Hematopoietic multipotent progenitor cell (in vitro differentiated cells): Measurements from ENCODE around the gene FBXO34. TPM values are rescaled to one million over a fixed set of nuclear protein-coding genes. Genes with fewer than 3 reads are reported as not detected.
A peak's percentile ranks its signal among the peaks of the same experiment; 100 is the strongest.

Source experiments
- DNase-seq, 3 donors: peaks; one replicate each; pipeline ENCODE4 v3.0.0-alpha.2; 2011 to 2015; ENCODE audit warnings: low read depth in 2 of 3, low spot score in 2 of 3
- total RNA-seq: library from RNA; depleted of rRNA; stranded (reverse); fragments of >200 nt; gene quantifications from one replicate; pipeline ENCODE4 v1.2.3, GENCODE V29; 2012

FBXO34 gene, protein sequence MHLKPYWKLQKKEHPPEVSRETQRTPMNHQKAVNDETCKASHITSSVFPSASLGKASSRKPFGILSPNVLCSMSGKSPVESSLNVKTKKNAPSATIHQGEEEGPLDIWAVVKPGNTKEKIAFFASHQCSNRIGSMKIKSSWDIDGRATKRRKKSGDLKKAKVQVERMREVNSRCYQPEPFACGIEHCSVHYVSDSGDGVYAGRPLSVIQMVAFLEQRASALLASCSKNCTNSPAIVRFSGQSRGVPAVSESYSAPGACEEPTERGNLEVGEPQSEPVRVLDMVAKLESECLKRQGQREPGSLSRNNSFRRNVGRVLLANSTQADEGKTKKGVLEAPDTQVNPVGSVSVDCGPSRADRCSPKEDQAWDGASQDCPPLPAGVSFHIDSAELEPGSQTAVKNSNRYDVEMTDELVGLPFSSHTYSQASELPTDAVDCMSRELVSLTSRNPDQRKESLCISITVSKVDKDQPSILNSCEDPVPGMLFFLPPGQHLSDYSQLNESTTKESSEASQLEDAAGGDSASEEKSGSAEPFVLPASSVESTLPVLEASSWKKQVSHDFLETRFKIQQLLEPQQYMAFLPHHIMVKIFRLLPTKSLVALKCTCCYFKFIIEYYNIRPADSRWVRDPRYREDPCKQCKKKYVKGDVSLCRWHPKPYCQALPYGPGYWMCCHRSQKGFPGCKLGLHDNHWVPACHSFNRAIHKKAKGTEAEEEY
- total RNA-seq: 19.4 TPM

DNA sequence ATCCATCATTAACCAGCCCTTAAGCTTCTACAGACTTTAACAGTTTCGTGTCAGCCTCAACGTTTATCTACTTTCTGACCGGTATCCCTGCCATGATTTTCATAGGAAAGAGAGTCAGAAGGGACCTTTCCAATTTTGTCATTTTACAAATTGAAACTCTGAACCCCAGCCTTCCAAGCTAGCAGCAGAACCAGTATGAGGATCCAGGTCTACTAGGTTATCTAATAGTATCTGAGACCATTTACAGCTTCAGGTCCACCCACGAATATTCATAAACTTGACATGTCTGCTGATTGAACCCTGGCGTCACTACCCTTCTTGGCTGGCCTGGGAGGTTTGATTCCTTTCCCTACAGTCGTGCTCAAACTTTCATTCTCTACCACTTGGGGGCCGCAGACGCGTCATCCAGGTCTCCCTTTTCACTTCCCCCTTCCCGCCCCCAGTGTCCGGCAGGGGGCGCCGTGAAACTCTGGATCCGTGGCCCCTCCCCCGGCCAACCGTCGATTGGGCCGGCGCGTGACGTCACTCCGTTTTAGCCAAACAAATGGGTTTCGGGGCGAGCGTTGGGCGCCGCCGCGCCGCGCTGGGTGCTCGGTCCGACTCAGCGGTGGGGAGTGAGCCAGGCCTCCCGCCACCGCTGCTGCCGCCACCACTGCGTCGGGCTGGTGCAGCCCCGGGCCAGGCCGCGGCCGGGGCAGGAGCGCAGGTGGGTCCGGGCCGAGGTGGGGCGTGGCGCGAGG lies at the start of gene FBXO34:
Gene FBXO34, plus strand, starts transcription at position 590 of the 740 bp plus-strand sequence. CDS start 78,970 bp downstream, outside the sequence.
- peak; percentile 98 to 100 (median 99) for DNase-seq

DNA sequence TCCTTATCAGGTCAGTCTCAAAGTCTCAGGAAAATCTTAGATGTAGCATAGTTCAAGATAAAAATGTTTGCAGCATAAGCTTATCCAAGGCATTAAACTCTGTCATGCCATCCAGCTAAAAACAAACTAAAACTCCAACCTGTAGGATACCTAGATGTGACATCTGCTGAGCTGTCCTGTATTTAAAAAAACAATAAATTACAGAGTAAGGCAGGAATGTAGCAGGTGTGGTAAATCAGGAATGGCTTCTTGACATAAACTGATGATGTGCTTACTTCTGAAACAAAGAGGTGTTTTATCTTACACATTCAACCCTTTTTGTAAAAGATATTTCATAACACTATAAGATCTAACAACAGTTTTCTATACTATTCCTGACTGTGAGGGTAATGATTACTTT lies 49.3 kb upstream of the FBXO34 start:
- no peak for DNase-seq

DNA sequence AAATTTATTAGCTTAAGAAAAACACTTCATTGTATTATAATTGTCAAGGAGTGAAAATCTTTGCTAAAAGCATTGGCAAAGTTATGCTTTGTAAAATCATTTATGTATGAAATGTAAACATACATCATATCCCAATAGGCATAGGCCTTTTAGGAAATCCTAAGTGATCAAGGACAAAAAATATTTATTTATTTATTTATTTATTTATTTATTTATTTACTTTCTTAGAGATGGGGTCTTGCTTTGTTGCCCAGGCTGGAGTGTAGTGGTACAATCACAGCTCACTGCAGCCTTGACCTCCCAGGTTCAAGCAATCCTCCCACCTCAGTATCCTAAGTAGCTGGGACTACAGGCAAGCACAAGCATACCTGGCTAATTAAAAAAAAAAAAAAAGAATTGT lies 47.9 kb upstream of the FBXO34 start:
- no peak for DNase-seq

DNA sequence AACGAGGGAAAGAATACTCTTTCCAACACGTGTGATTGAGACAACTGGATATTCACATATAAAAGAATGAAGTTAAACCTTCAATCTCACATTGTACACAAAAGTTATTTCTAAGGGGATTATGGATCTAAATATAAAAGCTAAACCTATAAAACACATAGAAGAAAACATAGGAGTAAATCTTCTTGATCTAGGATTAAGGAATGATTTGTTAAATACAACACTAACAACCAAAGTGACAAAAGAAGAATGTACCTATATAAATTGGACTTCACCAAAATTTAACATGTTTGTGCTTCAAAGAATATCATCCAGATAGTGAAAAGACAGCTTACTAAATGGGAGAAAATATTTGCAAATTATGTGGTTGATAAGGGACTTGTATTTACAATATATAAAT lies 43.0 kb upstream of the FBXO34 start:
- DNase-seq: no peak

DNA sequence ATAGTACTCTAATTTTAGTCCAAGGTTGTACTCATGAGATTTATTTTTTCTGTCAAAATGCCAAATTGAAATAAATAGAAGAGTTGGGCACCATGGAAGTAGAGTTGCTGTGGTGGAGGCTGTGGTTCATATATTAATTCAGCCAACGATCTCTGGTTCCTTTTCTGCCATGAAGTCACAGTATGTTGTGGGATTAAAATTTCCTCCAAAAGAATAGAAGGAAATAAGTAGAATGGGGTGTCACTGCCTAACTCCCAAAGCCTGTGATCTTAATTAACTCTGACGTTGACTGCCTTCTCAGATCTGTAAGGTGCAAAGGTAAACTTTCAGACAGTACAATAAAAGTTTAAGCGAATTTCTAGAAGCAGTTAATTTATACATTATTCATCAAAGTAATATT lies 37.6 kb upstream of the FBXO34 start:
- DNase-seq: no peak

DNA sequence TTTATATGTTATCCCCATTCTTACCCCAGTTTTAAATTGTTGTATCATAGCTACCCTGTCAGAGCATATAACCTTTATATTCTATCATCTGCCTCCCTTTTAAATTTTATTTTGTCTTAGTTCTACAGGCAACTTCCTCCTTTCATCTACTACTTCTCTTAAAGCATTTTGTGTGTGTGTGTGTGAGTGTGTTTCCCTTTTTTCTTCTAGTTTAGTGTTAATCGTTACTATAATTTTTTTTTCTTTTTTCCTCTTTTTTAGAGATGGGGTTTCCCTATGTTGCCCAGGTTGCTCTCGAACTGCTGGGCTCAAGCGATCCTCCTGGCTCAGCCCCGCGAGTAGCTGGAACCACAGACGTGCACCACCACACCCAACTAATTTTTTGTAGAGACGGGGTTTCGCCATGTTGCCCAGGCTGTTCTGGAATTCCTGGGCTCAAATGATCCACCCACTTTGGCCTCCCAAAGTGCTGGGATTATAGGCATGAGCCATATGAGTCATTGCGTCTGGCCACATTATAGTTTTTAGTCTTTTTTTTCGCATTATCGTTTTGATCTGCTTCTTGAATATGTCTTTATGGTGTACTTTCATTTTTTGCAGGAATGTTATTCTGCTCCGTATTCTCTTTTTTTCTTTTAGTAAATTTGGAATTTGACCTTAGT lies 33.1 kb upstream of the FBXO34 start:
- DNase-seq: peak in 2 of 3 donors; percentile 54 to 91

DNA sequence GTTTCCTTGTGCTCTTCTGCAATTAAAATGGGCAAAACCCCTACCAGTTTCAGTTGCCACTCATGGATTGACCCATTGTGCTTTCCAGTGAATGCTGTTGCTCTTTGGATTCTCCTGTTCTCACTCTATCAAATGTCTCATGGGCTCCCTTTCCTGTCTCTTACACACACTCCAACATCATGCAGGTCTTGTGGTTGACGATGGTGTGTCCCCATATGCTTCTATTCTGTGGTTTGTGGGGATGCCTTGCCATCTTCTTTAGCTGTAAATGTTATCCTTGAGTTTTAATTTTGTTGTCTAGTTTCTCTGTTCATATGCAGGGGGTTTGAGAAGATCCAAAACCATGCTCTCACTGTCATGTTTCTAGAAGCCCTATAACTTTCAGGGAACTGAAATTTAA lies 31.9 kb upstream of the FBXO34 start:
- DNase-seq: peak in 1 of 3 donors; percentile 22

DNA sequence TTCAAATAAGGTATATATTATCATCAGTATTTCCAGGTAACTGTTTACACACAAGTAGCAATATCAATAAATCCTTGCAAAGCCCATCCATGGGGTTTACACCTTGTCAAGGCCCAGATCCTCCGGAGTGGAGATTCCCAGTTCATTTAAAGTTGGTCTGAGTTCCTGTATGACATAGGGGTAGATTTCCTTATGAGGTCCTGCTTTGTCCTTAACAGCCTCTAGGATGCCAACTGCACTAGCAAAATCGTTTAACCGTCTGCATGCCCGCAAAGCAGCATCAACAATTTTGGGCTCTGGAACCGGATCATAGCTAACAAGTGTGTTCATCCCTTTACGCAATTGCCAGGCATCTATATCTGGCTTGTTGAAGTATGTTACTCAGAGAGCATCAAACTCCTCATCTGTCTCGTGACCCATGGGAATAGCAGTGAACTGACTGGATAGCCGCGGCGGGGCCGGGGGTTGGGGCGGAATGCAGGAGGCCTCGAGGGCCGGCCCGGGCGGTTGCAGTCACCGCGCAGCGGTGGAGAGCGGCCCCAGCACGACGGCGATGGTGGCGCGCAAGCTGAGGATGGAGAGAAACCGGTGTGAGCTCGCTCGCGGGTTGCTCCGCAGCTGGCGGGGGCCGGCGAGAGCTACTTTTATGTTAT lies 30.6 kb upstream of the FBXO34 start:
- DNase-seq: no peak

DNA sequence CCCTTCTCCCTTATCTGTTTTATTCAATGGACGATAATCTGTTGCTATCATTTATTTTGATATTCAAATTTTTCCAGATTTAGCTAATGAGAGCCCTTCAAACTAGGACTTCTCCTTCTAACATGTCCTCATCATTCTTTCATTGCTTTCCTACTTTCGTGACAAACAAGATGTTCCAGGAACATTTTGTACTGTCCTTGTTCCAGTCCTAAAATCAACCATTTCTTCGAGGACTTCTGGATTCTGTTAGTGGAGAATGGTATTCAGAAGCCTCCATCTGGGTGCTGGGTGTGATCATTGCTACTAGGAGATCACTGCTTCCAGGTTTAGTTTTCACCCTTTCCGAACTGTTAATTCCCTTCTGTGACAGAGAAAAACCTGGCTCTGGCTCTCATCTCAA lies 29.5 kb upstream of the FBXO34 start:
- no peak for DNase-seq

DNA sequence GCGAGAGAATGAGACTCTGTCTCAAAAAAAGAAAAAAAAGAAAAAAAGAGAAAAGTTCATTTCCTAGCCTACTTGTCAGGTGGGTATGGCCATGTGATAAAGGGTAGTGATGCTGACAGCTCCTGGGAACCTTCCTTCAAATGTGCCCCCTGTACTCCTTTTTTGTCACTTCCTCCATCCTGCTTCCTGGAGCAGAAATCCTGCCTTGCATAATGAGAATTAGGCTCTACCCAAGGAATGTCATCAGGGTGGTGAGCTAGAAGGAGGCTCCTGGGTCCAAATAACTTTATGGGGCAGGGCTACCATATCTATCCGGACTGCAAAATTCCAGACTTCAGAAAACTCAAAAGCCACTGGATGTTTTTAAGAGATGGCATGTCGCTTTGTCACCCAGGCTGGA lies 27.8 kb upstream of the FBXO34 start:
- DNase-seq: no peak

DNA sequence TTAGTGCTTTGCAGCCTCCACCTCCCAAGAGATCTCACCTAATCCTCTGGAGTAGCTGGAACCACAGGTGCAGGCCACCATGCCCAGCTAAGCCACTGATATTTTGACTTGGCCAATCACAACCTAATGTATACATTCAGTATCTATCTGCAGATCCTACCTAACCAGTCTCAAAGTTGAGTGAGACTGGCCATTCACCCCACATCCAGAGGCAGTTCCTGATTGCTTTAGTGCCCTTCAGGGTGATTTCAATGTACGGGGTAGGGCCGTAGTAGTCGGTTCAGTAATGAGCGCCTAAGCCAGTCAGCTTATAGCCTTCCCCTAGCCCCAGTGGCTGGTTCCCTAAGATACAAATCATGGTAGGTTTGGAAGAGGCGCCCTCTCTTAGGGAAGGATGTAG lies 27.4 kb upstream of the FBXO34 start:
- DNase-seq: no peak

DNA sequence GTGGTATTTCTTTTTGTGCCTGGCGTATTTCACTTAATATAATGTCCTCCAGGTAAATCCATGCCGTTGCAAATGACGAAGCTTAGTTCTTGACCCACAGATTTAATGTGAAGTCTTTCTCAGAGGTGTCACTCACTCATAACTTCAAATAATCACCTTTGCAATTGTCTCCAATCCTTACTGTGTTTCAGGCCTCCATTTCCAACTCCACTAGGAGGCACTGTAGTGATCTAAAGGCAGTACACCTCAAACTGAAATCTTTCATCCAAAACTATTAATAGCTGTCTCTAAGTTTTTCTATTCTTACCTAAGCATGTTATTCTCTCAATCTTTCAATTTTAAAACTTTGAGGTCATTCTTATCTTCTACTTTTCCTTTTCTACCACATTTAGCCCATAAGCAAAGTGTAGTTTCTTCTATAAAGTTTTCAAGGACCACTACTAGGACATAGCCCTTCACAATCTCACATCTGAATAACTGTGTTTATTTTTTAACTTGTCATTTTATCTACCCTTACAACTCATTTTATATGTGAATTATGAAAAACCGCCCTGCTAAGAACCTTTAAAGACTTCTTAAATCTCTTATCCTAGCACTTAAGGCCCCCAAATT lies 25.5 kb upstream of the FBXO34 start:
- peak in 2 of 3 donors; percentile 31 to 58 for DNase-seq

DNA sequence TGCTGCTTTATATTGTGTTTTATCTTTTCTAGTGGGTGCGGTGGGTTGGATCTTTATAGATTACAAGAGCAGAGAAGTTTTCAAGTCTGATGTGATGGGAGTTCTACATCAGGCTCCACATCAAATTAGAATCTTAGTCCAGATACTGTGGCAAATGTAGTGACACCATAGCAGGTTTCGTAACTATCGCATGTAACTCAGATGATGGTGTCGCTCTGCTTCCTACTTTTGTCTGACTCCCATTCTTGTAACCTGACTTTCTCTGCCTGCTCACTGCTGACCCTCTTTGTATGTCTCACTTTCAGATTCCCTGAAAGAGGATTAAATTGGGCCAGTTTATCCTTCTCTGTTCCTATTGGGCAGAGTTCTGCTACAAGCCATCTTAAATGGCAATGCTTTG lies 22.8 kb upstream of the FBXO34 start:
- DNase-seq: no peak

DNA sequence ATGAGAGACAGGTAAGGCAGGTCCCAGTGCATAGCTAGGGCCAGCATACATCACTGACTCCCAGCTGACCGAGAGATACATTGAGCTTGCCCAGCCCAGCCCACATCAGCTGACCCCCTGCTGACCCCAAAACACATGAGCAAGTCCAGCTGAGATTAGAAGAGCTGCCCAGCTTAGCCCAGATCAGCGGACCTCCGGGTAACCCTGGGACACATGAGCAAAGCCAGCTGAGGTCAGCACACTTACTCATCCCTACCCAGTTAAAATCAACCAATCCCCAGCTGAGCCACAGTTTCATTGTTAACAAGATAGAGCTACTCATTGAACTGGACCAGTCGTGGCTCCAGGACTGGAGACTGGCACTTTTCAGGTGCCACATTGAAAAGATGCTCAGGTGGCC lies 21.8 kb upstream of the FBXO34 start:
- DNase-seq: no peak

DNA sequence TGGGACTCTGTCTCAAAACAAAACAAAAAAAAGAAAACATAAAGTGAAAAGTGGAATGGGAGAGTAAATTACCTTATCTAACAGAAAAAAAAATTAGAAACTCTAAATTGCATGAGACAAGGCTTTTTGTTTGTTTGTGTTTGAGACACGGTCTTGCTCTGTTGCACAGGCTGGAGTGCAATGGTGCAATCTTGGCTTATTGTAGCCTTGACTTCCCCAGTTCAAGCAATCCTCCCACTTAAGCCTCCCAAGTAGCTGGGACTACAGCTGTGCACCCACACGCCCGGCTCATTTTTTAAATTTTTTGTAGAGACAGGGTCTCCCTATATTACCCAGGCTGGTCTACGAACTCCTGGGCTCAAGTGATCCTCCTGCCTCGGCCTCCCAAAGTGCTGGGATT lies 17.9 kb upstream of the FBXO34 start:
- DNase-seq: no peak

DNA sequence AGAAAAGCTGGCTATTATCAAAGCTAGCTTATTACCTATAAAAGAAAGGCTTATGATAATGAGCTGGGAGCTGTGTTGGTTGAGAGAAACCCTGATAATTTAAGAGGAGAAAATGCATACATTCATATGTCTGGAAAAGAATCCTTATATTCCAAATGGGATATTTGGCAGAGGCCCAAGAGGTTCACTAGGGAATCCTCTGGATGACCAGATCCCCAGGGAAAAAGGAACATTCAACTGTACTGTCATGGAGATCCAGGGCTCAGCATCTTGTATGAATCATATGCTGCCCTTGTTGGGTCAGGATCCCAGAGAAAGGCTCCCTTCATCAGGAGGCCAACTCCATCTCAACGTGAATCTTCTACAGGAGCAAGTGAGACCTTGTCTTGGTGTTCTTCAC lies 16.6 kb upstream of the FBXO34 start:
- DNase-seq: no peak

DNA sequence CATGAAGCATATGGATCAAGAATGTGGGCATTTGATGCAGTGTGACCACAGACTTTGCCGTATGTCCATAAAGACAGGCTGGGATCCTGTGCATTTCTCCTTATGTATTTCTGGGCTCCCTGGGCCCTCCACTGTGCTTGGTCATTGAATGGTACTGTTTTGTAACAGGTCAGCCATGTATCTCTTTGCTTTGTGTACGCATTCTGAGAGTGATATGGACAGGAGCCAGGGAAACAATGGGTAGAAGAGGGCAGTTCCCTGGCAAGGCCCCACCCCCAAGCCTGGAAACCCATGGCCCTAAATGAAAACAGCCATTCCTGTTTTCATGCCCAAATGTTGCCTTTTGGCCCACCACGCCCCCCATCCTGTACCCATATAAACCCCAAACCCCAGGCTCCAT lies 15.2 kb upstream of the FBXO34 start:
- DNase-seq: no peak

DNA sequence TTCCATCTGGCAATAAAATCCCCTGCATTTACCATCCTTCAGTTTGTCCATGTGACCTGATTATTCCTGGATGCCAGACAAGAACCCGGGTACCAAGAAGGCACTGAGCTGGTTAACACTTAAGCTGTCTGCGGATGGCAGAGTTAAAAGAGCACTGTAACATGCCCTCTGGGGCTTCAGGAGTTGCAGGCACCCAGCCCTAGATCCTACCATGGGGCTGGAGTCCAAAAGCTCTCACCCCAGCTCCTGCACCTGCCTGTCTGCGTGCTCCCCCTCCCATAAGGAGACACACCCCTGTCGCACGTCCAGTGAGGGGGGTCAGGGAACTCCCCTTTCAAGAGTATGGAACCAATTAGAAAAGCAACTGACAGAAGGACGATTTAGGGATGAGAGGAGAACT lies 14.6 kb upstream of the FBXO34 start:
- DNase-seq: no peak

DNA sequence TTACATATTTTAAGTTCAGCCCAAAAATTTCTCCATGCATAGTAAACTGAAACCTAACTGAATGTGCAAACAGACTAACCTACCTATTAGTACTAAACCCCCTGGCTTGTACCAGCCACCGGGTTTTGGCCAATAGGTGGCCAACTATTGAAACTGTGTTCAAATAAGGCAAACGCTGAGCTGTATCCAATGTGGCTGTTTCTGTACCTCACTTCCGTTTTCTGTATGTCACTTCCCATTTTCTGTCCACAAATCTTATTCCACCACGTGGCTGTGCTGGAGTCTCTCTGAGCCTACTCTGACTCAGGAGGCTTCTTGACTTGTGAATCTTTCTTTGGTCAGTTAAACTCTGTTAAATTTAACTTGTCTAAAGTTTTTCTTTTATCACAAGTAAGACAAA lies 6.0 kb upstream of the FBXO34 start:
- peak in 2 of 3 donors; percentile 46 to 73 for DNase-seq

DNA sequence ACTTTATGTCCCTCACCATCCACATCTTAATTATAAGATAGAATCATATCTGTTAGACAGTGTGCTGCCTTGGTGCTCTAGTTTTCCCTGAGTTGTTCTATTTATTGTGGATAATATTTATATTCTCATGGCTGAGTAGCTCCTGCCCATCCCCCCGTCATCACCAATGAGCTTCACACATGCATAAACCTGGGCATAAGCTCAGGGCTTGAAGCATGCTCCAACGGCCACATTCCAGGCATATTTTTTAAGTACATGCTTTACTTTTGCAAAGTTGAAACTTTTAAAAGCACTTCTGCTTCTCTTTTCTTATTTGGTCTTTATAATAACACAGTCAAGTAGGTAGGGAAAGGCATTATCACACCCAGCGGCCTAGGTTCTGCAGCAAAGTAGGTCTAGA lies 3.4 kb upstream of the FBXO34 start:
- no peak for DNase-seq
